Inflammatory macrophage treated with lipopolysaccharide for 1 hour (primary cell): ENCODE results near the gene ABCB8.
A peak's percentile ranks its signal among the peaks of the same experiment; 100 is the strongest.
"Not testable (repeated sequence)": the region's sequence is repeated elsewhere in the genome, so short reads cannot be mapped to it uniquely, and the experiment has no call there.

Experiments
- DNase-seq, 2 donors: peaks; one replicate each; pipeline ENCODE4 v3.0.0-alpha.2; 2020 to 2022

The ABCB8 gene

GRCh38 chr7:151038951-151039849 lies 10.9 kb downstream of the ABCB8 start:
- DNase-seq: peak; percentile 74 to 92

- peak in 1 of 2 donors; percentile 39 for DNase-seq
Observed at GRCh38 chr7:151039850-151040548, 11.7 kb downstream of the ABCB8 start.

GRCh38 chr7:151040616-151041375 lies 12.5 kb downstream of the ABCB8 start:
- no peak for DNase-seq

- not testable (repeated sequence) for DNase-seq
Observed at GRCh38 chr7:151043449-151043848, 15.2 kb downstream of the ABCB8 start.

- DNase-seq: no peak
Observed at GRCh38 chr7:151043959-151044358, 15.7 kb downstream of the ABCB8 start.

GRCh38 chr7:151045262-151045661 lies 17.0 kb downstream of the ABCB8 start:
- no peak for DNase-seq

GRCh38 chr7:151045967-151046366 lies 17.7 kb downstream of the ABCB8 start:
- no peak for DNase-seq

GRCh38 chr7:151046603-151047573 lies 18.6 kb downstream of the ABCB8 start:
- no peak for DNase-seq

- no peak for DNase-seq
Observed at GRCh38 chr7:151047976-151048815, 19.9 kb downstream of the ABCB8 start, which contains the start of gene ASIC3. Gene ASIC3 (plus strand): TSS chr7:151048531. CDS start chr7:151048886, 355 bp downstream.

- no peak for DNase-seq
Observed at GRCh38 chr7:151048911-151049463, 20.7 kb downstream of the ABCB8 start.

GRCh38 chr7:151051108-151051507 lies 22.9 kb downstream of the ABCB8 start:
- DNase-seq: peak; percentile 16 to 32

GRCh38 chr7:151053096-151053495 lies 24.8 kb downstream of the ABCB8 start:
- DNase-seq: peak; percentile 47 to 58

GRCh38 chr7:151053751-151054150 lies 25.5 kb downstream of the ABCB8 start:
- DNase-seq: no peak

- no peak for DNase-seq
Observed at GRCh38 chr7:151056283-151056665, 28.0 kb downstream of the ABCB8 start.

- no peak for DNase-seq
Observed at GRCh38 chr7:151056666-151057505, 28.6 kb downstream of the ABCB8 start.

GRCh38 chr7:151057506-151057988 lies 29.3 kb downstream of the ABCB8 start, which contains the start of gene CDK5:
Gene CDK5 (minus strand): TSS chr7:151057897. CDS start chr7:151057848, 49 bp downstream.
- no peak for DNase-seq

GRCh38 chr7:151057989-151058780 lies 29.9 kb downstream of the ABCB8 start:
- peak; percentile 98 to 99 for DNase-seq

GRCh38 chr7:151058781-151059366 lies 30.6 kb downstream of the ABCB8 start:
- peak in 1 of 2 donors; percentile 19 for DNase-seq
